Large intestine (tissue), 12 donors: ENCODE data around the gene TFRC. TPM values are rescaled to one million over a fixed set of nuclear protein-coding genes. Genes with fewer than 3 reads are reported as not detected.

ENCODE experiments used
- DNase-seq, 2 donors: peaks; one replicate each; pipeline versions ENCODE4 v3.0.0 to v3.0.0-alpha.2; 2013
- H3K27ac ChIP-seq: one replicate; pipeline ENCODE4 v1.5.1; 2013; ENCODE audit warnings: low read length
- H3K27me3 ChIP-seq: 2 replicates; pipeline ENCODE4 v1.6.1; 2013; ENCODE audit warnings: low read length; ENCODE audit not compliant: control insufficient read depth, insufficient read depth
- H3K36me3 ChIP-seq: 2 replicates; pipeline ENCODE4 v1.6.1; 2013; ENCODE audit warnings: low read length; ENCODE audit not compliant: control insufficient read depth, insufficient read depth
- H3K4me1 ChIP-seq: one replicate; pipeline ENCODE4 v1.6.1; 2013; ENCODE audit warnings: low read length; ENCODE audit not compliant: control insufficient read depth, insufficient read depth
- H3K4me3 ChIP-seq: one replicate; pipeline ENCODE4 v1.5.1; 2013; ENCODE audit warnings: low read length
- H3K9me3 ChIP-seq: one replicate; pipeline ENCODE4 v1.6.1; 2013; ENCODE audit warnings: mild to moderate bottlenecking, low read depth, low read length, moderate library complexity; ENCODE audit not compliant: control insufficient read depth
- WGBS: methylation state at CpG from one replicate; pipeline ENCODE4 v1.1.5; 2013; ENCODE audit warnings: low lambda C conversion rate; ENCODE audit not compliant: insufficient coverage; 5-methylcytosine and 5-hydroxymethylcytosine counted together
- long read RNA-seq, 11 donors: transcript quantifications; one replicate each; lab custom pipeline, GENCODE V29; 2026
- polyA plus RNA-seq: library from polyadenylated mRNA; unstranded; fragments of 120-200 nt; gene quantifications from one replicate; pipeline ENCODE4 v1.2.1, GENCODE V29; 2013

TFRC gene
- 73.7 TPM for polyA plus RNA-seq
- long read RNA-seq, donor 1, full-length matches to known transcripts: 5 of 5 reads
- long read RNA-seq, donor 1, partial matches to known transcripts: 0 of 5 reads
- long read RNA-seq, donor 1, other reads (novel, unspliced or antisense): 0 of 5 reads
- long read RNA-seq, donor 2, full-length matches to known transcripts: 7 of 27 reads
- long read RNA-seq, donor 2, partial matches to known transcripts: 20 of 27 reads
- long read RNA-seq, donor 2, other reads (novel, unspliced or antisense): 0 of 27 reads
- long read RNA-seq, donor 3: 0 reads
- long read RNA-seq, donor 4: 0 reads
- long read RNA-seq, donor 5, full-length matches to known transcripts: 4 of 4 reads
- long read RNA-seq, donor 5, partial matches to known transcripts: 0 of 4 reads
- long read RNA-seq, donor 5, other reads (novel, unspliced or antisense): 0 of 4 reads
- long read RNA-seq, donor 6, full-length matches to known transcripts: 9 of 9 reads
- long read RNA-seq, donor 6, partial matches to known transcripts: 0 of 9 reads
- long read RNA-seq, donor 6, other reads (novel, unspliced or antisense): 0 of 9 reads
- long read RNA-seq, donor 7, full-length matches to known transcripts: 1 of 6 reads
- long read RNA-seq, donor 7, partial matches to known transcripts: 5 of 6 reads
- long read RNA-seq, donor 7, other reads (novel, unspliced or antisense): 0 of 6 reads
- long read RNA-seq, donor 8, full-length matches to known transcripts: 6 of 16 reads
- long read RNA-seq, donor 8, partial matches to known transcripts: 10 of 16 reads
- long read RNA-seq, donor 8, other reads (novel, unspliced or antisense): 0 of 16 reads
- long read RNA-seq, donor 9, full-length matches to known transcripts: 3 of 3 reads
- long read RNA-seq, donor 9, partial matches to known transcripts: 0 of 3 reads
- long read RNA-seq, donor 9, other reads (novel, unspliced or antisense): 0 of 3 reads
- long read RNA-seq, donor 10, full-length matches to known transcripts: 7 of 7 reads
- long read RNA-seq, donor 10, partial matches to known transcripts: 0 of 7 reads
- long read RNA-seq, donor 10, other reads (novel, unspliced or antisense): 0 of 7 reads
- long read RNA-seq, donor 11, full-length matches to known transcripts: 12 of 12 reads
- long read RNA-seq, donor 11, partial matches to known transcripts: 0 of 12 reads
- long read RNA-seq, donor 11, other reads (novel, unspliced or antisense): 0 of 12 reads

- Histone ChIP-seq H3K4me1 (peaks cover 19% of the 10 kb centered on the region), H3K27me3 (no peaks in the 10 kb centered on the region), H3K9me3 (no peaks in the 10 kb centered on the region), H3K27ac (peak within 1 kb of the TSS; percentile 99), H3K36me3 (no peaks in the 10 kb centered on the region), H3K4me3 (peak within 1 kb of the TSS; percentile 83)
- DNase-seq: peak; percentile 96 to 97
- WGBS: 0% methylated on average over 2 of the region's 67 CpGs
Measured at GRCh38 chr3:196081834-196082618, at the start of gene TFRC. Gene TFRC (minus strand): TSS chr3:196082090. CDS start chr3:196077099, 4,991 bp downstream.

GRCh38 chr3:196128172-196128843, 46.4 kb upstream of the TFRC start:
- Histone ChIP-seq H3K4me3 (no peak overlapping the region), H3K4me1 (peaks cover 12% of the 10 kb centered on the region), H3K27me3 (no peaks in the 10 kb centered on the region), H3K36me3 (no peaks in the 10 kb centered on the region), H3K9me3 (no peaks in the 10 kb centered on the region), H3K27ac (no peak overlapping the region)
- no CpG with 5 or more reads among the region's 21 CpGs for WGBS
- DNase-seq: no peak

- Histone ChIP-seq H3K27ac (no peak overlapping the region), H3K4me3 (no peak overlapping the region), H3K27me3 (no peaks in the 10 kb centered on the region), H3K4me1 (peaks cover 13% of the 10 kb centered on the region), H3K36me3 (no peaks in the 10 kb centered on the region), H3K9me3 (no peaks in the 10 kb centered on the region)
- peak; percentile 36 to 68 for DNase-seq
- 0% methylated on average over 1 of the region's 12 CpGs for WGBS
Measured at GRCh38 chr3:196127308-196128040, 45.6 kb upstream of the TFRC start.

GRCh38 chr3:196124608-196125007, 42.7 kb upstream of the TFRC start:
- DNase-seq: no peak
- Histone ChIP-seq H3K9me3 (no peaks in the 10 kb centered on the region), H3K4me3 (no peak overlapping the region), H3K36me3 (no peaks in the 10 kb centered on the region), H3K27me3 (no peaks in the 10 kb centered on the region), H3K27ac (no peak overlapping the region), H3K4me1 (peaks cover 35% of the 10 kb centered on the region)
- no CpG with 5 or more reads among the region's 5 CpGs for WGBS

- Histone ChIP-seq H3K4me1 (peaks cover 32% of the 10 kb centered on the region), H3K36me3 (no peaks in the 10 kb centered on the region), H3K27ac (no peak overlapping the region), H3K9me3 (no peaks in the 10 kb centered on the region), H3K4me3 (no peak overlapping the region), H3K27me3 (no peaks in the 10 kb centered on the region)
- WGBS: no CpG with 5 or more reads among the region's 8 CpGs
- DNase-seq: no peak
Measured at GRCh38 chr3:196122688-196123046, 40.8 kb upstream of the TFRC start.

- H3K36me3 ChIP-seq: no peaks in the 10 kb centered on the region
- H3K27me3 ChIP-seq: no peaks in the 10 kb centered on the region
- WGBS: no CpG with 5 or more reads among the region's 16 CpGs
- no peak for DNase-seq
- peaks cover 27% of the 10 kb centered on the region for H3K4me1 ChIP-seq
- H3K9me3 ChIP-seq: no peaks in the 10 kb centered on the region
- H3K4me3 ChIP-seq: no peak overlapping the region
- H3K27ac ChIP-seq: no peak overlapping the region
Measured at GRCh38 chr3:196122021-196122687, 40.3 kb upstream of the TFRC start.

- Histone ChIP-seq H3K4me3 (no peak overlapping the region), H3K36me3 (no peaks in the 10 kb centered on the region), H3K27me3 (no peaks in the 10 kb centered on the region), H3K27ac (no peak overlapping the region), H3K4me1 (peaks cover 22% of the 10 kb centered on the region), H3K9me3 (no peaks in the 10 kb centered on the region)
- DNase-seq: no peak
- WGBS: no CpG with 5 or more reads among the region's 11 CpGs
Measured at GRCh38 chr3:196121066-196121465, 39.2 kb upstream of the TFRC start.

- H3K4me3 ChIP-seq: no peak overlapping the region
- no peak overlapping the region for H3K27ac ChIP-seq
- peaks cover 22% of the 10 kb centered on the region for H3K4me1 ChIP-seq
- peak in 1 of 2 donors; percentile 38 for DNase-seq
- no peaks in the 10 kb centered on the region for H3K9me3 ChIP-seq
- no peaks in the 10 kb centered on the region for H3K27me3 ChIP-seq
- H3K36me3 ChIP-seq: no peaks in the 10 kb centered on the region
- no CpG with 5 or more reads among the region's 14 CpGs for WGBS
Measured at GRCh38 chr3:196120291-196120951, 38.5 kb upstream of the TFRC start.
